SKM-1 treated with dmso at 0.1 percent for 144 hours (cell line): Measurements from ENCODE around the gene CSK.
A peak's percentile ranks its signal among the peaks of the same experiment; 100 is the strongest.

Experiments
- DNase-seq: peaks from one replicate; lab custom pipeline; 2025; ENCODE audit not compliant: unreplicated experiment; lab: John Stamatoyannopoulos, UW

CSK gene

GRCh38 chr15:74825866-74826265 is 44.0 kb downstream of the CSK start:
- no peak for DNase-seq

DNA sequence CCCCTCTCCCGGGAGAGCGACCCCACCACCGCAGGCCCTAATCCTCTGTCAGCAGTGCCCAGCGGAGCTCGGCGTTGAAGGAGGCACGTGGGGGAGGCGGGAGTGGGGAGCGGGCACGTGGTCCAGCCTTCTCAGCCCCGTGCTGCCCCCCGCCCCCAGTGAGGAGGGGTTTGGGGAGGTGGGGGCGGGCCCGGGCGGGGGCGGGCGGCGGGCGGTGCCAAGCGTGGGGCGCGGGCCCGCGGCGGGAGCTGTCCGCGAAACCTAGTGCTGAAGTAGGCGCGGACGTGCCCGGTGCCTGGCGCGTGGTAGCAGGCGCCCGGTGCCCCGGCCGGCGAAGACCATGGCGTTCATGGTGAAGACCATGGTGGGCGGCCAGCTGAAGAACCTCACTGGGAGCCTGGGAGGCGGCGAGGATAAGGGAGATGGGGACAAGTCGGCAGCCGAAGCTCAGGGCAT is 44.5 kb downstream of the CSK start, which contains the start of gene CPLX3:
Gene CPLX3, plus strand, starts transcription at position 264 of the 456 bp plus-strand sequence. Its CDS starts 77 bp downstream, at position 341.
- no peak for DNase-seq

- no peak for DNase-seq
Measured at GRCh38 chr15:74826921-74827320, 45.0 kb downstream of the CSK start.

DNA sequence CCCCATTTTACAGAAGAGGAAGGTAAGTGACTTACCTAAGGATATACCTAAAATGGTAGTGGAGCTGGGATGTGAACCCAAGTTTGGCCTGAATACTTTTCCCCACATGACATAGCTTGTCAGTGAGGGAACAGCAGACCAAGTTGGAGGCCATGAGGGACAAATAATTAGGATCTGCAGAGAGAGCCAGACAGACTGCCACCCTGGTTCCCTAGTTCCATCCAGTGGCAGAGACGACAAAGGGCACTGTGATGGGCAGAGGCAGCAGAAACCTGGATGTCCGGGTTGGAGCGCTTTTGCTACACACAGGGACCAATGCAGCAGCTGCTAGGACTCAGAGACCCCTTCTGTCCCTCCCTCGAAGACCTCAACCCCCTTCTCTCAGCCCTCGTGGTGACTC is 45.7 kb downstream of the CSK start:
- no peak for DNase-seq

DNA sequence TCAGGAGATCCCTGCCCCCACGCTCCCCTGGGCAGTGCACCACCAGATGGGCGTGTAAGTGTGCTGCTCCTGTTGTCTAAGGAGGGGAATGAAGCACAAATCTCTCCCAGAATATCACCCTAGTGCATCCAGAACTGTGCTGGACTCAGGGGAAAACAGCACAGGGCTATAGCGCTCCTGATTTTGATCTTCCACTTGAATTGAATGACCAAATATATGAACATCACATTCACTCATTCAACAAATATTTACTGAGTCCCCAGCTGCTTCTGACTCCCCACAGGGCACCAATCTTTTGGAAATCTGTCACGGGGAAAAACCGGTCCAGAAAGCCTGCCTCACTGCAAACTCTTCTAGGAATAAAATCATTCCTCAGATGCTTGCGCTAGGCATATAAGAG is 47.0 kb downstream of the CSK start:
- DNase-seq = no peak

GRCh38 chr15:74829486-74829885 is 47.6 kb downstream of the CSK start:
- DNase-seq = no peak

DNA sequence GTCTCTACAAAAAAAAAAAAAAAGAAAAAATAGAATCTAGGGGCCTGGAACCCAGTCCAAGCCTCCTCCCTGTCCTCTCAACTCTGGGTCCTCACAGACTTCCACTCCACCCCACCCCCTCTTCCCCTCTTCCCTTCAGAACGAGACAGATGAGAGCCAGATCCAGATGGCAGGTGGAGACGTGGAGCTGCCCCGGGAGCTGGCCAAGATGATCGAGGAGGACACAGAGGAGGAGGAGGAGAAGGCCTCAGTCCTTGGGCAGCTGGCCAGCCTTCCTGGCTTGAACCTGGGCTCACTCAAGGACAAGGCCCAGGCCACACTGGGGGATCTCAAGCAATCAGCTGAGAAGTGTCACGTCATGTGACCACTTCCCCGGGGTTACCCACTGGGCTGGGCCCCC is 48.1 kb downstream of the CSK start:
- no peak for DNase-seq

DNA sequence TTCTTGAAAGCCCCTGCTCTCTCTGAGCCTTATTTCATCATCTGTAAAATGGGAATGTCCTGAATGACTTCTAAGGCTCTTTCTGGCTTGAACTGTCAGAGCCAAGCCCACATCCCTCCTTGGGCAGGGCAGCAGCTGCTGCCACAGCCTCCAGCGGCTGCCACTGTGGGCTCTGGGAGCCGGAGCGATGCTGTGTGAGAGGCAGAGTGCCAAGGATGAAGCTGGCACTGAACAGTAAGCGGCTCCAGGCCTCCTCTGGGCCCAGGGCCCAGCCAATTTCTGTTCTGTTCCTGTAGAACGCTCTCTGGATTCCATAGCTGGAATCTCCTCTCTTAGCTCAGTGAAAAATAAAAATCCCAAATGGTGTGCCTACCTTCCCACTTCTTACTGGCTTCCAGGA is 49.0 kb downstream of the CSK start:
- DNase-seq = no peak

DNA sequence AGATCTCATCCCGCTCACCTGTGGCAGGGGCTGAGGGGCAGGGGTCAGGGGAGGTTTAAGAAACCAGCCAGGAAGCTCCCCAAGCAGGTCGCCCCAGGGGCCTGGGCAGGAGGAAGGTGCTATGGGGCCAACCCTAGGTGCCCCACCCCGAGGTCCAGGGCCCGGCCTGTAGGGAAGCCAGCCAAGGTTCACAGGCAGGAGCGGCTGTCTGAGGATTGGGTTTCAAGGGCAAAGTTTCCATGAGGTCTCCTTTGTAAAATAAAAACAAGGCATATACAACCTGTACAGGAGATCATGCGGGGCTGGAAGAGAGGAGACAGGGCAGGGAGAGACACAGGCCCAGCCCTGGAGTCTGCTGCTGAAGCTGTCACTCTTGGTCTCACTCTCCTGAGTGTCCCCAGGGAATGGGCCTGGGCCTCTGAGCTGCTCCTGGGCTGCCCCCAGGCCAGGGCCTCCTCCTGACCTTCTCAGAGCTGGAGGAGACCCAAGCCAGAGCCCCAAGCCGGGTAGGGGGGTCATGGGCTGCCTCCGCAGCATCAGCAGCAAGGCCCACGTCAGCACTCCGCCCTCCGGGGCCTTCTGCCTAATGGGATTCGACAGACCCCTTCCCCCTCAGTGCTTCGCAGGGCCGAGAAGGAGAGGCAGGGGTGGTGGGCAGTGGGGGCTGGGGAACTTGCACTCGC is 50.1 kb downstream of the CSK start:
- no peak for DNase-seq

DNA sequence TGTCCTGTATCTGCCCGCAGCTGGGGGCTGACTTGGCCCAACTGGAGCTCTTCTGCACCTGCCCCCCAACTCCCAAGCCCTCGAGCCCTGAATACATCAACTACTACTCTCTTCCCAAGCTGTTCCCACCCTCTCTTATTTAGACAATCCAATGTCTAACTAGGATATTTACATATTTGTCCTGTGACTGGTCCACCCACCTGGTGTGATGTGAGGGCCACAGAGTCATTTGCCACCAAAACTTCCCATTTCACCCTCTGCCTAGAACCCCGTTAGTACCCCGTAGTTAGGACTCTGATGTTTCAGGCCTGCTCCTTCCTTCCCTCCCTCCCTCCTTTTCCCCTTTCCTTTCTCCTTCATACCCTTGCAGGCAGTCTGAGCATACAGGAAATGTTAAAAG is 50.9 kb downstream of the CSK start:
- no peak for DNase-seq

- no peak for DNase-seq
Measured at GRCh38 chr15:74833376-74834107, 51.7 kb downstream of the CSK start.

GRCh38 chr15:74835312-74835823 is 53.5 kb downstream of the CSK start:
- DNase-seq = peak; percentile 26

DNA sequence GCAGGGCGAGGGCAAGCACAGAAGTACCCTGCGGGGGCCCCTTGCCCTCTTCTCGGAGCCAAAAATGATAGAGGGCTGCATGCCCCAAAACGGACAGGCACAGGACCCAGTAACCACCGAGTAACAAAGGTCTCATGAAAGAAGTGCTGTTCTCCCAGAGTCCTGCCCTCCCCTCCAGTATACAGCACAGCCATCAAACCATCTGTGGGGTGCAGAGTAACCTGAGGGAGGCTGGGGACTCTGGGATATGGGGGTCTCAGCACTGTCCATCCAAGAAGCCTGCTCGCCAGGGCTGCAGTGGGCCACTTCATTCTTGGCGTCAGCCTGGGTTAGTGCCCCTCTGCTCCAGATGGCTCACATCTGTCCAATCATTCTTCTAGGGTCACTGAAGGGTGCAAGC is 55.0 kb downstream of the CSK start:
- DNase-seq = no peak

GRCh38 chr15:74837482-74838136 is 55.7 kb downstream of the CSK start:
- no peak for DNase-seq

DNA sequence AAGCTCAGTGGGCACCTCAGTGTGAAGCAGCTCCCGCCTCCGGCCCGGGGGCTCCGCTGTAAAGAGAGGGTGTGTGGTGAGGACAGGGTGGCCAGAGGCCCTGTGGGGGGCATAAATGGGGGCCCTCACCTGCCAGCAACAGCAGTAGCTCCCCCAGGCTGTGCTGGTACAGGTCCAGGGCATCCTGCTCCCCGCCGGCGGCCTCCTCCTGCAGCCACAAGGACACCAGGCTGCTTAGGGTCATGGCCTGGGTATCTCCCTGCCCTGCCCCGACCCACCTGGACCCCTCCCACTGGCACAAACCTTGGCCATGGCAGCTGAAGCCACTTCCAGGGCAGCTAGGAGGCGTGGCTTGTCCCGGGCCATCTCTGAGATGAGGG is 56.2 kb downstream of the CSK start:
- no peak for DNase-seq

DNA sequence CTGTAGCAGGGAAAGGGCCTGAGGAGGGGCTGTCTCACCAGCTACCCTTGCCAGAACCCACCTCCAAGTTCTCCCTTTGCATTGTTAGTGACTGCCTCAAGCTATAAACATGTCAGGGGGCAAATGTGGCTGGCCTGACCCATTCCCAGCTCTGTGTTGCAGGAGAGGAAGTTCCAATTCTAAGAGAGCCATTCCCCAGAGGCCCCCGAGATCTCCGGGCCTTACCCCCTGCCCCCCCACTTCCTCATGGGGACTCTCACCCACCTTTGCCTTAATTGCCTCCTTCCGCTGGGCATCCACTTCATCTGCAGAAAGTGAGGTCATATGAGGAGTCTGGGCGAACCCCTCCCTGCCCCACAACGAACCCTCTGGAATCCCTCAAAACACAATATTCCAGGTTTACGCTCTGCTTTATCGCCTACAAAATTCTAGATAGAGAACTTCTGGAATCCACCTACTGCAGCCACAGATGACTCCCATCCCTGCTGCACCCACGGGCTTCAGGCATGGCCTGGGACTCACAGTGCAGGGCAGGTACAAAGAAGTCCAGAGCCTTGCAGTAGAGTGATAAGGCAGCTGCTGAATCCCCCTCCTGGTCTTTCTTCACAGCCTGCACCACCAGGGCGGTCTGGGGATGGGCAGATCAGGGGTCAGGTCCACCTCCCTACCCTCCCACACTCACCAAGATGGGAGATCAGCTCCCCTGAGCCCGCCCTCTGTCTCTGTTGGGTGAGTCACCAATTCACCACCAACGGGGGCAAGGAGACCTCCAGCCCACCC is 57.1 kb downstream of the CSK start:
- no peak for DNase-seq

- DNase-seq = no peak
Measured at GRCh38 chr15:74839526-74840395, 57.9 kb downstream of the CSK start.

- DNase-seq = no peak
Measured at GRCh38 chr15:74840851-74841775, 59.2 kb downstream of the CSK start.

DNA sequence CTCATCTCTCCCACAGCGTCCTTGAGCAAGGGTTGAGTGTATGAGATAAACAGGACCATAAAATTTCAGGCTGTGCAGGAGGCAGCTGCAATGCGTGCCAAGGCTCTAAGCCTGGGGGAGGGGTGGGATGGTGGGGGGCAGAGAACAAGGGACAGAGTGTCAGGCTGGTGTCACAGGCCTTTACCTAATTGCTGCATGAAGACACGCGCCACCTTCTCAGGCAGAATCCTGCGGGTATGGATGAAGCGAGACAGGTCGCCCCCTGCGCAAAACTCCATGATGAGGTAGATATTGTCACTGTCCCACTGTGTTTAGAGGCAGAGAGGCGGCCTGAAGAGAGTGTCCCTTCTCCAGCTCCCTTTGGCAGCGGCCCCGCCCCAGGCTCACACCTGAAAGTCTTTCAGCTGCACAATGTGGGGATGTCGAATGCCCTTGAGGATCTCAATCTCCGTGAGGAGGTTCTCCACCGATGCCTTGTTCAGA is 60.1 kb downstream of the CSK start:
- no peak for DNase-seq
